ENCODE results near the gene CPVL.

CPVL gene

DNA sequence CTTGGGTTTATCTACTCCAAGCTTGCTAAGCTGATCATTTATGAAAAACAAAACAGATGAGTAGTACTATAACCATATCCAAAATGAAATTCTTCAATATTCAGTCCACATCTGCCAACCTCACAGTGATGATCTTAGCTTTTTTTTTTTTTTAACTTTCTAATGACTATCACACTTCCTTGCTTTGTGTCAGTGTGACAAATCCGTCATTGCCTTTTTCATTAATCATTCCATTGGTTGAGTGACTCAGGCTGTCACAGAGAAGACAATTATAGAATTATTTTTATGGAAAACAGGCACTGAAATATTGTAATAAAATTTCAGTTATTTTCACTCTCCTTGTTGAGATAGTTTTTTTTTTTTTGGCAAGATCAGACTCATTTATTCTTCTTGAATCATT lies 70.7 kb downstream of the CPVL start:
- TF ChIP-seq EZH2 (IDR thresholded peaks at IDR 0.05; ENCODE audit: borderline replicate concordance, low read depth, low read length, severe bottlenecking), result no peak
- no peak for TF ChIP-seq CTCF (IDR thresholded peaks at IDR 0.05; ENCODE audit: borderline replicate concordance, extremely low read depth, low read length, poor library complexity, severe bottlenecking)
- H3K36me3 ChIP-seq (ENCODE audit: insufficient read depth, low read length), result peaks cover 7% of the 10 kb centered on the region; the same call in 1 of the 2 replicates
- no peak overlapping the region for H3K27ac ChIP-seq (ENCODE audit: low read length)
- H3K27me3 ChIP-seq (ENCODE audit: insufficient read depth, low read length, poor library complexity), result no peaks in the 10 kb centered on the region
- no peak for DNase-seq
- no peak for ATAC-seq (ENCODE audit: insufficient read depth, low read depth)
- no peak overlapping the region for H3K4me3 ChIP-seq (ENCODE audit: low read depth in 1 of 2, low read length in 2 of 2)
- no peaks in the 10 kb centered on the region for H3K79me2 ChIP-seq (ENCODE audit: insufficient read depth, low read length)
- H3K4me1 ChIP-seq (ENCODE audit: insufficient read depth, low read length), result no peaks in the 10 kb centered on the region
- no peaks in the 10 kb centered on the region for H3K9me3 ChIP-seq (ENCODE audit: insufficient read depth, low read length, severe bottlenecking)
- H4K20me1 ChIP-seq (ENCODE audit: insufficient read depth, low read length), result no peaks in the 10 kb centered on the region
- no peak overlapping the region for H3K4me2 ChIP-seq (ENCODE audit: insufficient read depth, low read length)
- no peak overlapping the region for H3K9ac ChIP-seq (ENCODE audit: low read depth, low read length)
- no peak overlapping the region for H2AFZ ChIP-seq (ENCODE audit: low read depth, low read length)

GRCh38 chr7:29071203-29071874 lies 75.0 kb downstream of the CPVL start:
- ATAC-seq (ENCODE audit: insufficient read depth, low read depth), result 0 out of 3 replicates have a peak, but pooled peaks have one; percentile 40

GRCh38 chr7:29066641-29067040 lies 79.7 kb downstream of the CPVL start:
- H3K27ac ChIP-seq (ENCODE audit: low read length), result no peak overlapping the region
- H3K4me3 ChIP-seq (ENCODE audit: low read depth in 1 of 2, low read length in 2 of 2), result no peak overlapping the region
- no peak overlapping the region for H2AFZ ChIP-seq (ENCODE audit: low read depth, low read length)
- no peaks in the 10 kb centered on the region for H3K4me1 ChIP-seq (ENCODE audit: insufficient read depth, low read length)
- no peak overlapping the region for H3K9ac ChIP-seq (ENCODE audit: low read depth, low read length)
- H3K4me2 ChIP-seq (ENCODE audit: insufficient read depth, low read length), result no peak overlapping the region
- no peak for DNase-seq
- peaks cover 13% of the 10 kb centered on the region; the same call in 1 of the 2 replicates for H3K36me3 ChIP-seq (ENCODE audit: insufficient read depth, low read length)
- ATAC-seq (ENCODE audit: insufficient read depth, low read depth), result no peak
- no peaks in the 10 kb centered on the region for H3K9me3 ChIP-seq (ENCODE audit: insufficient read depth, low read length, severe bottlenecking)
- TF ChIP-seq EZH2 (IDR thresholded peaks at IDR 0.05; ENCODE audit: borderline replicate concordance, low read depth, low read length, severe bottlenecking) (no peak), CTCF (IDR thresholded peaks at IDR 0.05; ENCODE audit: borderline replicate concordance, extremely low read depth, low read length, poor library complexity, severe bottlenecking) (no peak)
- no peaks in the 10 kb centered on the region for H3K27me3 ChIP-seq (ENCODE audit: insufficient read depth, low read length, poor library complexity)
- H4K20me1 ChIP-seq (ENCODE audit: insufficient read depth, low read length), result no peaks in the 10 kb centered on the region
- no peaks in the 10 kb centered on the region for H3K79me2 ChIP-seq (ENCODE audit: insufficient read depth, low read length)

More at GRCh38 chr7:29071203-29071874, 75.0 kb downstream of the CPVL start:
- Histone ChIP-seq H4K20me1 (ENCODE audit: insufficient read depth, low read length) (no peaks in the 10 kb centered on the region), H3K27me3 (ENCODE audit: insufficient read depth, low read length, poor library complexity) (no peaks in the 10 kb centered on the region), H3K9ac (ENCODE audit: low read depth, low read length) (no peak overlapping the region), H3K36me3 (ENCODE audit: insufficient read depth, low read length) (peaks cover 4% of the 10 kb centered on the region; the same call in 1 of the 2 replicates), H3K9me3 (ENCODE audit: insufficient read depth, low read length, severe bottlenecking) (no peaks in the 10 kb centered on the region), H3K4me1 (ENCODE audit: insufficient read depth, low read length) (no peaks in the 10 kb centered on the region), H2AFZ (ENCODE audit: low read depth, low read length) (no peak overlapping the region), H3K4me3 (ENCODE audit: low read depth in 1 of 2, low read length in 2 of 2) (no peak overlapping the region), H3K27ac (ENCODE audit: low read length) (no peak overlapping the region), H3K4me2 (ENCODE audit: insufficient read depth, low read length) (no peak overlapping the region), H3K79me2 (ENCODE audit: insufficient read depth, low read length) (no peaks in the 10 kb centered on the region)
- TF ChIP-seq CTCF (IDR thresholded peaks at IDR 0.05; ENCODE audit: borderline replicate concordance, extremely low read depth, low read length, poor library complexity, severe bottlenecking), result no peak
- TF ChIP-seq EZH2 (IDR thresholded peaks at IDR 0.05; ENCODE audit: borderline replicate concordance, low read depth, low read length, severe bottlenecking), result no peak
- DNase-seq, result no peak
